CD14-positive monocyte (primary cell): ENCODE data around the gene CES3. TPM values are rescaled to one million over a fixed set of nuclear protein-coding genes. Genes with fewer than 3 reads are reported as not detected.

ENCODE experiments used
- DNase-seq, 3 donors: peaks; one replicate each; pipeline ENCODE4 v3.0.0-alpha.2; 2011 to 2022
- H2AFZ ChIP-seq: 2 replicates; pipeline ENCODE4 v1.6.0; 2012; ENCODE audit warnings: mild to moderate bottlenecking, low read depth, low read length, inconsistent platforms; ENCODE audit not compliant: insufficient read depth, poor library complexity, severe bottlenecking
- H3K27ac ChIP-seq, 2 donors: 1 replicate in 1 of 2; 2 replicates in 1 of 2; pipeline ENCODE4 v1.5.1; 2012 to 2013; ENCODE audit warnings: low read length in 2 of 2, control low read depth in 1 of 2, inconsistent platforms in 1 of 2, low read depth in 1 of 2, mild to moderate bottlenecking in 1 of 2
- H3K27me3 ChIP-seq, 2 donors: one replicate each; pipeline versions ENCODE4 v1.6.0 to v1.6.1; 2011 to 2013; ENCODE audit warnings: low read length in 2 of 2; ENCODE audit not compliant: control insufficient read depth in 2 of 2, insufficient read depth in 2 of 2
- H3K36me3 ChIP-seq, 2 donors: replicated peaks in 1 of 2; 1 replicate in 1 of 2; 2 replicates in 1 of 2; pipeline versions ENCODE4 v1.5.1 to v1.6.1; 2012 to 2013; ENCODE audit warnings: low read length in 2 of 2, control low read depth in 1 of 2, inconsistent platforms in 1 of 2, mild to moderate bottlenecking in 1 of 2; ENCODE audit not compliant: insufficient read depth in 2 of 2, control insufficient read depth in 1 of 2
- H3K4me1 ChIP-seq, 2 donors: 1 replicate in 1 of 2; 2 replicates in 1 of 2; pipeline versions ENCODE4 v1.5.1 to v1.6.1; 2012 to 2013; ENCODE audit warnings: low read length in 2 of 2, control low read depth in 1 of 2, inconsistent platforms in 1 of 2, mild to moderate bottlenecking in 1 of 2, moderate library complexity in 1 of 2; ENCODE audit not compliant: insufficient read depth in 2 of 2, control insufficient read depth in 1 of 2
- H3K4me2 ChIP-seq: replicated peaks from 2 replicates; pipeline ENCODE3; 2012; ENCODE audit warnings: low read length, moderate library complexity, mild to moderate bottlenecking; ENCODE audit not compliant: poor library complexity, severe bottlenecking; ENCODE audit errors: extremely low read depth
- H3K4me3 ChIP-seq, 3 experiments: fragments of 200-600 bp in 1 of 3; sonication (generic) in 1 of 3; replicated peaks in 1 of 3; 1 replicate in 2 of 3; 2 replicates in 1 of 3; pipeline ENCODE4 v1.5.1; 2011 to 2013; ENCODE audit warnings: low read length in 3 of 3, mild to moderate bottlenecking in 3 of 3, control low read depth in 2 of 3, low read depth in 2 of 3, inconsistent platforms in 1 of 3, moderate library complexity in 1 of 3
- H3K79me2 ChIP-seq: 2 replicates; pipeline ENCODE4 v1.6.0; 2012; ENCODE audit warnings: mild to moderate bottlenecking, control low read depth, inconsistent platforms, low read length, moderate library complexity; ENCODE audit not compliant: insufficient read depth
- H3K9ac ChIP-seq: 2 replicates; pipeline ENCODE4 v1.6.0; 2017; ENCODE audit warnings: low read length, mild to moderate bottlenecking; ENCODE audit not compliant: insufficient read depth, poor library complexity, severe bottlenecking
- H3K9me3 ChIP-seq, 2 donors: replicated peaks in 1 of 2; 1 replicate in 1 of 2; 2 replicates in 1 of 2; pipeline versions ENCODE4 v1.5.1 to v1.6.1; 2012 to 2013; ENCODE audit warnings: low read length in 2 of 2, control low read depth in 1 of 2; ENCODE audit not compliant: control insufficient read depth in 1 of 2, insufficient read depth in 1 of 2
- H4K20me1 ChIP-seq: 2 replicates; pipeline ENCODE4 v1.6.0; 2012; ENCODE audit warnings: mild to moderate bottlenecking, low read length, control low read depth, moderate library complexity; ENCODE audit not compliant: insufficient read depth
- H3K27ac Mint-ChIP-seq, 7 donors: one replicate each; pipeline ENCODE4 v1.8.0; 2020; ENCODE audit warnings: mild to moderate bottlenecking in 7 of 7, mixed read lengths in 7 of 7, moderate library complexity in 6 of 7, inconsistent platforms in 2 of 7
- H3K27me3 Mint-ChIP-seq, 3 donors: one replicate each; pipeline ENCODE4 v1.8.0; 2021 to 2022; ENCODE audit warnings: low read depth in 3 of 3, mild to moderate bottlenecking in 3 of 3, mixed read lengths in 3 of 3, moderate library complexity in 3 of 3, inconsistent platforms in 1 of 3
- H3K36me3 Mint-ChIP-seq, 2 donors: one replicate each; pipeline ENCODE4 v1.8.0; 2020; ENCODE audit warnings: mixed read lengths in 2 of 2, inconsistent platforms in 1 of 2, mild to moderate bottlenecking in 1 of 2
- H3K4me1 Mint-ChIP-seq: one replicate; pipeline ENCODE4 v1.8.0; 2020; ENCODE audit warnings: mild to moderate bottlenecking, mixed read lengths
- H3K4me3 Mint-ChIP-seq, 2 donors: one replicate each; pipeline ENCODE4 v1.8.0; 2020; ENCODE audit warnings: mild to moderate bottlenecking in 2 of 2, mixed read lengths in 2 of 2, moderate library complexity in 1 of 2
- H3K9me3 Mint-ChIP-seq, 7 donors: one replicate each; pipeline ENCODE4 v1.8.0; 2020 to 2022; ENCODE audit warnings: mixed read lengths in 7 of 7, mild to moderate bottlenecking in 6 of 7, moderate library complexity in 6 of 7, inconsistent platforms in 2 of 7
- CTCF ChIP-seq: fragments of 200-600 bp; IDR thresholded peaks from one replicate; pipeline ENCODE4 v1.8.0; 2022; ENCODE audit warnings: antibody characterized with exemption, mild to moderate bottlenecking
- WGBS: methylation state at CpG from one replicate; pipeline ENCODE4 v1.1.5; 2013; ENCODE audit warnings: missing lambda C conversion rate; ENCODE audit not compliant: insufficient coverage; 5-methylcytosine and 5-hydroxymethylcytosine counted together
- intact Hi-C, 2 donors: fragments of 100-400 bp; cut with micrococcal nuclease; formaldehyde crosslinking; loops; one replicate each; pipeline versions ENCODE4 v1.15.0 to v1.15.1; 2023
- polyA plus RNA-seq, 3 donors: library from polyadenylated mRNA; depleted of rRNA in 1 of 3; unstranded in 2 of 3; stranded (reverse) in 1 of 3; fragments of 300-500 nt in 2 of 3; fragments of >200 nt in 1 of 3; fragmentation: Illumina TruSeq in 2 of 3; gene quantifications; 1 replicate in 2 of 3; 2 replicates in 1 of 3; pipeline ENCODE4 v1.2.3, GENCODE V29; 2012 to 2021

The CES3 gene
- polyA plus RNA-seq, 3 donors: 0.48 TPM; not detected in 2

- TF ChIP-seq CTCF: no peak
- Mint-ChIP-seq H3K9me3 (no peaks in the 10 kb centered on the region), H3K36me3 (no peaks in the 10 kb centered on the region), H3K4me3 (no peak overlapping the region), H3K27ac (no peak overlapping the region), H3K27me3 (peaks cover 5 to 7% (median 6%) of the 10 kb centered on the region in 3 donors), H3K4me1 (no peaks in the 10 kb centered on the region)
- no peak overlapping the region for H3K9ac ChIP-seq
- no peaks in the 10 kb centered on the region for H3K79me2 ChIP-seq
- no peaks in the 10 kb centered on the region for H3K9me3 ChIP-seq
- H3K27me3 ChIP-seq: no peaks in the 10 kb centered on the region
- no peak for DNase-seq
- WGBS: 91% methylated on average over 4 of the region's 4 CpGs
- no peak overlapping the region for H2AFZ ChIP-seq
- no peaks in the 10 kb centered on the region for H3K36me3 ChIP-seq
- H3K4me3 ChIP-seq: no peak overlapping the region
- H4K20me1 ChIP-seq: no peaks in the 10 kb centered on the region
- H3K4me1 ChIP-seq: no peaks in the 10 kb centered on the region
- no peak overlapping the region for H3K27ac ChIP-seq
- intact Hi-C loops: no loop called here
- H3K4me2 ChIP-seq: no peak overlapping the region
Measured at GRCh38 chr16:66984892-66985311, 23.8 kb downstream of the CES3 start.

- TF ChIP-seq CTCF: no peak
- peaks cover 5 to 10% (median 7%) of the 10 kb centered on the region in 3 donors for H3K27me3 Mint-ChIP-seq
- no peaks in the 10 kb centered on the region for H3K36me3 Mint-ChIP-seq
- no peaks in the 10 kb centered on the region for H3K4me1 ChIP-seq
- H4K20me1 ChIP-seq: no peaks in the 10 kb centered on the region
- no peak overlapping the region for H3K27ac Mint-ChIP-seq
- H3K9me3 ChIP-seq: no peaks in the 10 kb centered on the region
- no peak overlapping the region for H3K9ac ChIP-seq
- no peak overlapping the region for H3K4me2 ChIP-seq
- intact Hi-C loops: no loop called here
- H3K27ac ChIP-seq: no peak overlapping the region
- no peaks in the 10 kb centered on the region for H3K9me3 Mint-ChIP-seq
- DNase-seq: no peak
- no peaks in the 10 kb centered on the region for H3K27me3 ChIP-seq
- no peak overlapping the region for H3K4me3 ChIP-seq
- H3K4me3 Mint-ChIP-seq: no peak overlapping the region
- H3K36me3 ChIP-seq: no peaks in the 10 kb centered on the region
- no peak overlapping the region for H2AFZ ChIP-seq
- no peaks in the 10 kb centered on the region for H3K79me2 ChIP-seq
- 90% methylated on average over 2 of the region's 6 CpGs for WGBS
- H3K4me1 Mint-ChIP-seq: no peaks in the 10 kb centered on the region
Measured at GRCh38 chr16:66986559-66986958, 25.5 kb downstream of the CES3 start.
